Measurements from ENCODE around the gene TUBAL3.

TUBAL3 gene

DNA sequence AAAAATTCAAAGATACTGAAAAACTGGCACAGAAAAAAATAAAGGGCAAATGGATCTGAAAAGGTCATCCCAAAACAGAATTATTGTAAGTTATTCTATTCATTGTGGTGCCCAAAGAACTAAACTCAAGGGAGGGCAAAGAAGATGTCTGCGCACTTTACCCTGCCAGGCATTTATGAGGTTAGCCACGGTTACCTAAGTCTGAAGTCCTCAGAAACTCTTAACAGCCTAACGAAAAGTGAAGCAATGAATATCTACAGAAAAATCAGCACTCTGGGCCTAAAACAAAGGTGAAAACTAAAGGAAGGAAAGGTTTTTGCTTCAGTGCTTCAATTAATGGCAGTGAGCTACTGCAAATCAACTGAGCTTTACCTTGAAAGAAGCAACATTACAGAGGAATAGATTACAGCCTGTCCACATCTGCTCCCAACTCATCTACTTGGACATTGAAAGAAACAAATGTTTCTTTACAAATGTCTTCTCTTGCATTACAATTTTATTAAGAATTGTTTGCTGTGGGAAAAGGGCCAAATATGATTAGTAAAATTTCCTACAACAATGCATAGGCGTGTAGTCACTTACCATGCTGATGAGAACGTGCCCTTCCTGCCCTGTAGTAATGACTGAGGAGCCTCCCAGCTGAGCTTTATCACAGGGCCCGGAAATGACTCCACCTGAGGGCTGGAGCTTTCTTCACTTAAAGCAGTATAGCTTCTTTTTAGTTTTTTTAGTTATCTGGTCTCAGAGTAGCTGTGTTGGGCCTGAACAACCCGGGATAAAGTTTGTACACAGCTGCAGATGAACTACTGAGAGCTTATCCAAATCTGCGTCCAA, at the start of gene TUBAL3:
Gene TUBAL3 (minus strand): TSS at position 621 of the 834 bp plus-strand sequence. CDS start 36 bp downstream, at position 585.
- no peak for DNase-seq

GRCh38 chr10:5453749-5454489, 49.3 kb upstream of the TUBAL3 start:
- no peak for DNase-seq

DNA sequence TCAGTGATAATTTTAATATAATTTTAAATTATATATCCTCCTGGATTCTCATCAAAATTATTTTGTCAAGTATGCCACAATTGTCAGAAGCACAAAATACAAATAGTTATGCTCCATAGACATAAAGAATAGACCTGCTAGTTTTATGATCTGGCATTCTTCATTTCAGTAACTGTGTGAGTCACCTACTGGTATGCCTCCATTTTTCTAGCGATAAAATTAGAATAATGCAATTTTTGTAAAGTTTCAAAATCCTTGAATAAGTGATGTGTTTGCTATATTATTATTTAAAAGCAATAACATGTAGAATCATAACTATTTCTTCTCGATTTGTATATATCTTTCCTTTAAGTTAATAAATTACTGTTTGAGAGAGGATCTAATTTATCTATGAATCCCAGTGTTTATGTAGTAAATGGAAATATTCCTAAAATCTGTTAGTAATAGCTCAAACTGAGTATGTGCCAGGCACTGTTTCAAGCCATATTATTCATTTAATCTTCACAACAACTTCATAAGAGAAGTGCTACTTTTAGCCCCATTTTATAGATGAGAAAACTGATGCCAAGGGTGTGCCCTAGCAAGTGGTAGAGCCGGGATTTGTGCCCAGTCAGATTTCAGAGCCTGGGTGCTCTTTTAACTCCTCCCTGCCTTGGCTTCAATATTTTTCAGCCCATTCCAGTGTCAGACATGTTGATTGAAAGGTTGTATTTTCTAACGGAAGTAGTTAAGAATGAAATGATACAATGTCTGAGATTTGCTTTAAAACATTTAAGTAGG, 46.2 kb upstream of the TUBAL3 start:
- DNase-seq: no peak

DNA sequence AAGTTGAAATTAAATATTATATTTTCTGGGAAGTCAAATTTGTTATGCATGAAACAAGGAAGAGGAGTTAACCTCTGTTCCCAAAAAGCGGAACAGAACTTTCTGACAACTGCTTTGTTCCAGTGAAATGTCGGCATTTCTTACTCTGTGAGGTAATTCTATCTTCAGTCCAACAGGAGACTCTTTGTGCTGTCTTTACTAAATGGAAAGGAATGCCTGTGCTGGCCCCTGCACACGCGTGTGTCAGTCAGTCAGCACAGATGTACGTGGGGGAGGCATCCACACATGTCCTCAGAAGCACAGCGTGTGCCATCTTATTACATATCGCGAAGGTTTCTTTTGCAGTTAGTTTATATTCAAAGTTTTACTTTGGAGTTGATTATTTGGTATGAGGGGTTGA, 45.2 kb upstream of the TUBAL3 start:
- DNase-seq: peak; percentile 85

GRCh38 chr10:5449227-5449626, 44.6 kb upstream of the TUBAL3 start:
- no peak for DNase-seq

DNA sequence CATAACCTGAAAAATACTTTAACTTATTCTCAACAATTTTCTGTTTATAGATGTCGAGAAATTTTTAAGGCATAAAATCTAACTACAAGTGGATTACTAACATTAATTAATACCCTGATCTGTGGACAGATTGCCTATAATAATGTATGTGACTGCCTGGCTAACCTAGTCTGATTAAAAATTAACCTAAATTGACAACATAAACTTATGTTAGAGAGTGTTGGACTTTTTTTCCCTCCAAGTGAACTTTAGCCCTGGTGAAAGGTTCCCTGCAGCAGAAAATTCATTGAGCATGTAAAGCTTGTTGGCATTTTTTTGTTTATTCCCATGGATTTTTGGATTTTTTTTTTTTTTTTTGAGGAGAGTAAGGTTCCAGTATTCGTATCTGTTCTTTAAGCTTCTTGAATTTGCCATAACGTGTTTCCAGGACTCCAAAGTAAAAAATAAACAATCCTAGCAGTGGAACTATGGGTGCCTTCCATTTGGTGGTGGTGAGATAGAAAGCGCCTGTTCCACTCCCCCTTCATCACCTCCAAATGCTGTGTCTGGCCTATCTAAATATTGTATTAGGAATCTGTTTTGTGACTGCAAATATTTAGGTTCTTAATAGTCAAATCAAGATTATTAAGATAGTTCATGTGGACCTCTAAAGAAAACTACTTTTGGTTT, 43.8 kb upstream of the TUBAL3 start:
- no peak for DNase-seq

GRCh38 chr10:5447611-5448071, 43.0 kb upstream of the TUBAL3 start:
- DNase-seq: no peak

DNA sequence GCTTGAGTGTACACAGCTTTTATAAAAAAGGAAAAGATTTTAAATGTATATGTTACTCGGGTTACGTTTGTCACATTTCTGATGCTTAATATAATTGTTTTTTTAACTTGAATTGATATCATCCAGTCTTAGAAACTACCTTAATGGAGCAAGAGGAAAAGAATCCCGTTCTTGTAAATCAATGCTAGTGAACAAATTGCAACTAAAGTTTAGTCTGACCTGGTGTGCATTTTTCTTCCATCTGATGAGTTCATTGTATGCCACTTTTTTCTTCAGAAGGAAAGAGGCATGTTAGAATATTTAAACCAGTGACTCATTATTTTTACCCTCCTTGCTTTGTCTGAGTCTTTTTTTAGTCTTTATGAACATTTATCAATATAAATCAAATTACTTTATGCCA, 42.4 kb upstream of the TUBAL3 start:
- no peak for DNase-seq

- peak; percentile 95 for DNase-seq
These were observed 41.8 kb upstream of the TUBAL3 start for GRCh38 chr10:5446390-5446926.

DNA sequence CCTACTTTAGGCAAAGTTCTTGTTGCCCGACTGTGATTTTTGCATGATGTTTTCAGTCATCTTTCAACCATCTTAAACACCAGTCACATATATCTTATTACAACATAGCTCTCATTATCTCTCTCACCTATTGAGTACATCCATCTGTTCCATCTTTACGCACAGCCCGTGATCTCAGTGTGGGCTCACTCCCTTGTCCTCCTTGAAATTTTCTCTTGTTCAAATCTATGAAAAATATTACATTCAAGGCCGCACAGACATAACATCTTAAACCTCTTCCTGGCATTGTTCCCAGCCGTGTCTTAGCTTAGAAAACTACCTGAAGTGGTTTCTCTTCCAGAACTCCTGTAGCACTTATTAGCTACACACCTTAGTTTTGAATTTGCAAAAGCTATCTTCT, 40.4 kb upstream of the TUBAL3 start:
- DNase-seq: no peak

GRCh38 chr10:5443429-5443828, 38.8 kb upstream of the TUBAL3 start:
- no peak for DNase-seq

- no peak for DNase-seq
These were observed 38.4 kb upstream of the TUBAL3 start for GRCh38 chr10:5442990-5443370.

- no peak for DNase-seq
These were observed 37.7 kb upstream of the TUBAL3 start for GRCh38 chr10:5442065-5442989.

- no peak for DNase-seq
These were observed 36.5 kb upstream of the TUBAL3 start for GRCh38 chr10:5441106-5441505.

DNA sequence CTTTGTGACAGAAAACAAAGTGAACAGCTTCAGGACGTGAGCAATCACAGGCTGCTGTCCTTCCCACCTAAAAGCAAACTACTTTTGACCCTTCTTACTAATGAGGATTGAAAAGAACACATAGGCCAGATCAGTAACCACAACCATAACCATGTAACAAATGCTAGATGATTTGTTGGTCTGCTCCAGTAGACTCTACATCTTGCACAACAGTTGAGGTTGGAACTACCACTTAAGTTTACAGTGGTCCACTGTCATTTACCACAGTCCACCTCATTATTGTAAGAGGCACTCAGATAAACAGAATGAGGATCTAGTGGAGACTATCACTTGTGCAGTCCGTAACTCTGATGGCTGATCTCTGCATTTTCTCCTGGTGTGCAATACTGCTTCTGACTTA, 35.6 kb upstream of the TUBAL3 start:
- DNase-seq: no peak

GRCh38 chr10:5435328-5435727, 30.7 kb upstream of the TUBAL3 start:
- DNase-seq: no peak

- DNase-seq: no peak
These were observed 29.6 kb upstream of the TUBAL3 start for GRCh38 chr10:5434017-5434753.

DNA sequence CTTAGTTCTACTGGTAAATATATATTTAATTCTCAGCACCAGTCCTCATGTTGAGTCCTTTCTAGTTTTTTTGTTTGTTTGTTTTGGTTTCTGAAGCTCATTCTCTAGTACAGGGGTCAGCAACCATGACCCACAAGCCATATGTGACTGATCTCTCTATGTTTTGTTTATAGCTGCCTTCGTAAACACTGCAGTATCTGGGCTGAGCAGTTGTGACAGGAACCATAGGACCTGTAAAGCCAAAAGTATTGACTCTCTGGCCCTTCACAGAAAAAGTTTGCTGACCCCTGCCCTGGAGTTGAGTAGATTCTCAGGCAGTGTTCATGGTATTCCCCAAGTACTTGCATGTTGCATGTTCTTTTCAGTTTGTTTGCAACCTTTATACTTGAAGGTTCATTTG, 28.6 kb upstream of the TUBAL3 start:
- DNase-seq: no peak

GRCh38 chr10:5428133-5428532, 23.5 kb upstream of the TUBAL3 start:
- DNase-seq: no peak

DNA sequence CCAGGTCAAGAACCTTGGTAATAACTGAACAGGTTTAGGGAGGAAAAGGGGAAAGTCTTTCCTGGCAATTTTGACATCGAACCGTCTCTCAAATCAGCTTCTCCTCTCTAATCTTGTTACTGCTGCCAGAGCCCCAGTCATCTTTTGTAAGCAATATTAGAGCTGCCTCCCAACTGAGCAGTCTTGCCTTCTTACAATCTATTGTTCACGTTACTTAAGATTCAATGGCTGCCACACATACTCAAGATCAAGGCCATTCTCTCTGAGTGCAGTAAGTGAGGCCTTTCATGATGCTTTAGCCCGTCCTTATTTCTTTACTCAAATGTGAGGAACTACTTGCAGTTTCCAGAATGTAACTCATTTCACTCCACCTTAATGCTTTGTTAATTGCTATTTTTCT, 20.1 kb upstream of the TUBAL3 start:
- DNase-seq: no peak

GRCh38 chr10:5423771-5424170, 19.1 kb upstream of the TUBAL3 start:
- DNase-seq: no peak
